Gastrocnemius medialis (tissue), 4 donors: ENCODE measurements around the gene SPATA12. TPM values are rescaled to one million over a fixed set of nuclear protein-coding genes. Genes with fewer than 3 reads are reported as not detected.

Source experiments
- ATAC-seq, 2 donors: fragments of 150-250 bp; one replicate each; pipeline ENCODE4 v1.9.1; 2016
- DNase-seq, 2 donors: peaks; one replicate each; pipeline ENCODE4 v3.0.0-alpha.2; 2019
- H3K27ac ChIP-seq, 4 donors: fragments of 200-600 bp; sonication (generic); 1 replicate in 1 of 4; 2 replicates in 3 of 4; pipeline ENCODE4 v1.5.1; 2016 to 2018; ENCODE audit warnings: mild to moderate bottlenecking in 2 of 4, moderate library complexity in 1 of 4
- H3K27me3 ChIP-seq, 3 donors: fragments of 200-600 bp; sonication (generic) in 2 of 3; 1 replicate in 1 of 3; 2 replicates in 2 of 3; pipeline versions ENCODE4 v1.5.1 to v1.6.0; 2016 to 2019; ENCODE audit warnings: mild to moderate bottlenecking in 1 of 3, moderate library complexity in 1 of 3
- H3K36me3 ChIP-seq, 2 donors: fragments of 200-600 bp; sonication (generic) in 1 of 2; one replicate each; pipeline ENCODE4 v1.5.1; 2017 to 2018
- H3K4me1 ChIP-seq, 2 donors: fragments of 200-600 bp; sonication (generic) in 1 of 2; one replicate each; pipeline ENCODE4 v1.5.1; 2016 to 2017; ENCODE audit warnings: mild to moderate bottlenecking in 2 of 2
- H3K4me3 ChIP-seq, 4 donors: fragments of 200-600 bp; sonication (generic) in 3 of 4; 1 replicate in 1 of 4; 2 replicates in 3 of 4; pipeline ENCODE4 v1.5.1; 2016 to 2019; ENCODE audit warnings: mild to moderate bottlenecking in 2 of 4
- H3K9me3 ChIP-seq, 3 donors: fragments of 200-600 bp; sonication (generic) in 2 of 3; 1 replicate in 1 of 3; 2 replicates in 2 of 3; pipeline ENCODE4 v1.5.1; 2016 to 2019
- POLR2A ChIP-seq, 2 donors: fragments of 450-650 bp; IDR thresholded peaks; one replicate each; pipeline ENCODE4 v1.6.1; 2017; ENCODE audit warnings: antibody characterized with exemption in 2 of 2, mild to moderate bottlenecking in 2 of 2, moderate library complexity in 2 of 2
- in situ Hi-C, 4 donors: fragments of 200-750 bp; cut with MboI; loops; one replicate each; pipeline versions ENCODE4 v1.15.0 to v1.8.0; 2017; ENCODE audit warnings: low sequenced_read_pairs in 4 of 4
- intact Hi-C: fragments of 100-400 bp; cut with DNase I; formaldehyde crosslinking; loops from one replicate; pipeline ENCODE4 v1.15.1; 2023; ENCODE audit warnings: low total_unique reads
- total RNA-seq, 4 donors: library from RNA; depleted of rRNA; stranded (reverse); fragments of >200 nt; gene quantifications; one replicate each; pipeline versions ENCODE4 v1.1.0 to v1.2.3, GENCODE V29; 2016
- TF ChIP-seq, protein P1 (sequence below), 5 experiments: fragments of 450-650 bp in 3 of 5; fragments of 200-600 bp in 2 of 5; sonication (generic) in 2 of 5; IDR thresholded peaks in 4 of 5; conservative IDR thresholded peaks in 1 of 5; 1 replicate in 4 of 5; 2 replicates in 1 of 5; pipeline ENCODE4 v1.5.1; 2016 to 2019; ENCODE audit warnings: antibody characterized with exemption in 5 of 5, mild to moderate bottlenecking in 3 of 5, moderate library complexity in 3 of 5

Gene SPATA12
- total RNA-seq, 4 donors from 2014 or later = not detected

DNA sequence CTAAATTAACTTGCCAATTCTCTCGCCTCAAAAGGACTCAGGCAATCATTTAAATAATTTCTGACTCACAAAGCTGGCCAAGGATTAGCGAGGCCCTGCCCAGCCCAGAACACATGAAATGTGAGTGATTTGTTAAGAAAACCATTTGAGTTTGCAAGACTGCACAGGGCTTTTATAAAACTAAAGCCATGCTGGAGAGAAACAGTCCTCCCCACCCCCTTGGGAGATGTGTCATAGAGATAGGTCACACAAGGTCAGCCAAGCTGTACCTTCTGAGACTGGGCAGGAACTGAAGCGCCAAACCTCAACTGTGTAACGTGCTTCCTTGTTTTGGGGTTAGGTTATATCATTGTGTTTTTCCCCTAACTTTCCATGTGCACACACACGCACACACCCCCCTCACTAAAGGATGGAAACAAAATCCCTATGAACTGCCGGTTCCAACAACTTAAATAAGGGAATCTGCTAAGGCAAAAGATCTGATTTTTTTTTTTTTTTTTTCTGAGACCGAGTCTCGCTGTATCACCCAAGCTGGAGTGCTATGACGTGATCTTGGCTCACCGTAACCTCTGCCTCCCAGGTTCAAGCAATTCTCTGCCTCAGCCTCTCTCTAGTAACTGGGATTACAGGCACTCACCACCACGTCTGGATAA, 8.1 kb downstream of the SPATA12 start:
- peak; percentile 44 to 67 for DNase-seq
- Histone ChIP-seq H3K4me3 (no peak overlapping the region), H3K27ac (peak overlapping the region in 2 of 4 donors; percentile 18 to 26), H3K27me3 (no peaks in the 10 kb centered on the region), H3K36me3 (no peaks in the 10 kb centered on the region), H3K9me3 (no peaks in the 10 kb centered on the region), H3K4me1 (no peaks in the 10 kb centered on the region)
- TF ChIP-seq, protein P1, sequence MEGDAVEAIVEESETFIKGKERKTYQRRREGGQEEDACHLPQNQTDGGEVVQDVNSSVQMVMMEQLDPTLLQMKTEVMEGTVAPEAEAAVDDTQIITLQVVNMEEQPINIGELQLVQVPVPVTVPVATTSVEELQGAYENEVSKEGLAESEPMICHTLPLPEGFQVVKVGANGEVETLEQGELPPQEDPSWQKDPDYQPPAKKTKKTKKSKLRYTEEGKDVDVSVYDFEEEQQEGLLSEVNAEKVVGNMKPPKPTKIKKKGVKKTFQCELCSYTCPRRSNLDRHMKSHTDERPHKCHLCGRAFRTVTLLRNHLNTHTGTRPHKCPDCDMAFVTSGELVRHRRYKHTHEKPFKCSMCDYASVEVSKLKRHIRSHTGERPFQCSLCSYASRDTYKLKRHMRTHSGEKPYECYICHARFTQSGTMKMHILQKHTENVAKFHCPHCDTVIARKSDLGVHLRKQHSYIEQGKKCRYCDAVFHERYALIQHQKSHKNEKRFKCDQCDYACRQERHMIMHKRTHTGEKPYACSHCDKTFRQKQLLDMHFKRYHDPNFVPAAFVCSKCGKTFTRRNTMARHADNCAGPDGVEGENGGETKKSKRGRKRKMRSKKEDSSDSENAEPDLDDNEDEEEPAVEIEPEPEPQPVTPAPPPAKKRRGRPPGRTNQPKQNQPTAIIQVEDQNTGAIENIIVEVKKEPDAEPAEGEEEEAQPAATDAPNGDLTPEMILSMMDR (IDR thresholded peaks at IDR 0.05 in 4 of 5, conservative IDR thresholded peaks at IDR 0.05 in 1 of 5) = no peak
- TF ChIP-seq POLR2A (IDR thresholded peaks at IDR 0.05) = no peak
- peak; percentile 88 to 91 for ATAC-seq
- in situ Hi-C loops = no loop called here
- intact Hi-C loops = no loop called here

DNA sequence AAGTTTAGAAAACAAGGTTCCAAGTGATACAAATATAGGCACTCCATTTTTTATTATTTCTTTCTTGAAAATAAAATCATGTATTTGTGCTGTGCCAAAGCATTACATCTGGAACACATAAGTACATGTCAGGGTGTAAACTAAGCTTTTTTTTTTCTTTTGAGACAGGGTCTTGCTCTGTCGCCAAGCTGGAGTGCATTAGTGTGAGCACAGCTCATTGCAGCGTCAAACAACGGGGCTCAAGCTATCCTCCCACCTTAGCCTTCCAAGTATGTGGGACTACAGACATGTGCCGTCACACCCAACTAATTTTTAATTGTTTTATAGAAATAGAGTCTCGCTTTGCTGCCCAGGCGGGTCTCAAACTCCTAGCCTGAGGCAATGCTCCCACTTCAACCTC, 9.0 kb downstream of the SPATA12 start:
- no peak for TF ChIP-seq POLR2A (IDR thresholded peaks at IDR 0.05)
- TF ChIP-seq, protein P1 (IDR thresholded peaks at IDR 0.05 in 4 of 5, conservative IDR thresholded peaks at IDR 0.05 in 1 of 5) = no peak
- in situ Hi-C loops (no loop called here), intact Hi-C loops (no loop called here)
- H3K4me1 ChIP-seq = no peaks in the 10 kb centered on the region
- DNase-seq (no peak), ATAC-seq (no peak)
- no peak overlapping the region for H3K4me3 ChIP-seq
- H3K27me3 ChIP-seq = no peaks in the 10 kb centered on the region
- no peaks in the 10 kb centered on the region for H3K9me3 ChIP-seq
- H3K27ac ChIP-seq = no peak overlapping the region
- H3K36me3 ChIP-seq = no peaks in the 10 kb centered on the region

DNA sequence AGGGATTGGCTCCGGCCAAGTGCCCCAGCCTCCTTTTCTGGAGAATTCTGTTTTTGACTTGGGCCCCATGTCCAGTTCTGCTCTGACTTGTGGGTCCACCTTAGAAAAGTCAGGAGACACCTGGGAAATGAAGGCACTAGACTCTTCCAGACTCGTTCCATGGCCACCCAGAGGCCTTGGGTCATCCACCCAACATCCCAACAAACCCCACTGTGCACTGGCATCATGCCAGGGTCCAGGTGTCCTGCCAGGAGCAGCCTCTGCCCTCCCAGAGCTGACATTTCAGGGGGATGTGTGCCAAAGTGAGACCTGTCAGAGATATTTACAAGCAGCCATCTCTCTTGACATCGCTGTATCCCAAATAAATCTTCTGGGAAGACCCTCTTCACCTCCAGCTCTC, 13.2 kb downstream of the SPATA12 start:
- Histone ChIP-seq H3K9me3 (no peaks in the 10 kb centered on the region), H3K36me3 (no peaks in the 10 kb centered on the region), H3K4me1 (peaks cover 0 to 6% of the 10 kb centered on the region in 2 donors), H3K27me3 (peaks cover 9 to 21% (median 14%) of the 10 kb centered on the region in 3 donors), H3K4me3 (no peak overlapping the region), H3K27ac (no peak overlapping the region)
- ATAC-seq (no peak), DNase-seq (no peak)
- in situ Hi-C loops (no loop called here), intact Hi-C loops (no loop called here)
- no peak for TF ChIP-seq POLR2A (IDR thresholded peaks at IDR 0.05)
- TF ChIP-seq, protein P1 (IDR thresholded peaks at IDR 0.05 in 4 of 5, conservative IDR thresholded peaks at IDR 0.05 in 1 of 5) = no peak

DNA sequence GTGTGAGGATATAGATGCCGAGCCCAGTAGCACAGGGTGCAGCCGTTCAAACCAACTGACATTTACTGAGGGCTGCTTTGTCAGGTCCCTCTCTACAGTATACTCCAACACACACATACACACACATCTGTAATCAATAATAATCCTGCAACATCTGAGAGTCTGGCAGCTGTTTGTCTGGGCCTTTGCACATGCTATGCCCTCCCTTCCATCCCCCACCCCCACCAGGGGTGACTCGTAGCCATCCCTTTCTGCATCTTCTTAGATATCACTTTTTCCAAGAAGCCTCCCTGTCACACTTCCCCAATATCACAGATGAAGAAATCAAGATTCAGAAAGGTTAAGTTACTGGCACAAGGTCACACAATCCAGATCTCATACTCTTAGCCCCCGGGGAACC, 13.7 kb downstream of the SPATA12 start:
- peaks cover 0 to 10% of the 10 kb centered on the region in 2 donors for H3K4me1 ChIP-seq
- no peak overlapping the region for H3K4me3 ChIP-seq
- H3K36me3 ChIP-seq = no peaks in the 10 kb centered on the region
- TF ChIP-seq, protein P1 (IDR thresholded peaks at IDR 0.05 in 4 of 5, conservative IDR thresholded peaks at IDR 0.05 in 1 of 5) = no peak
- no peak for TF ChIP-seq POLR2A (IDR thresholded peaks at IDR 0.05)
- intact Hi-C loops = no loop called here
- H3K9me3 ChIP-seq = no peaks in the 10 kb centered on the region
- in situ Hi-C loops = no loop called here
- ATAC-seq (no peak), DNase-seq (no peak)
- H3K27me3 ChIP-seq = peaks cover 9 to 24% (median 14%) of the 10 kb centered on the region in 3 donors
- no peak overlapping the region for H3K27ac ChIP-seq
